DND-41 (cell line): ENCODE data around the gene TBXA2R.

Source experiments
- EZH2 ChIP-seq: IDR thresholded peaks from 3 replicates; pipeline ENCODE4 v1.6.1; 2012; ENCODE audit warnings: borderline replicate concordance, low read depth, mild to moderate bottlenecking, moderate library complexity, low read length, inconsistent platforms; ENCODE audit not compliant: severe bottlenecking
- TF ChIP-seq, protein P1 (sequence below): IDR thresholded peaks from 2 replicates; pipeline ENCODE4 v1.5.1; 2012; ENCODE audit warnings: borderline replicate concordance, low read length, moderate library complexity, mild to moderate bottlenecking; ENCODE audit not compliant: poor library complexity, severe bottlenecking; ENCODE audit errors: extremely low read depth

DNA sequence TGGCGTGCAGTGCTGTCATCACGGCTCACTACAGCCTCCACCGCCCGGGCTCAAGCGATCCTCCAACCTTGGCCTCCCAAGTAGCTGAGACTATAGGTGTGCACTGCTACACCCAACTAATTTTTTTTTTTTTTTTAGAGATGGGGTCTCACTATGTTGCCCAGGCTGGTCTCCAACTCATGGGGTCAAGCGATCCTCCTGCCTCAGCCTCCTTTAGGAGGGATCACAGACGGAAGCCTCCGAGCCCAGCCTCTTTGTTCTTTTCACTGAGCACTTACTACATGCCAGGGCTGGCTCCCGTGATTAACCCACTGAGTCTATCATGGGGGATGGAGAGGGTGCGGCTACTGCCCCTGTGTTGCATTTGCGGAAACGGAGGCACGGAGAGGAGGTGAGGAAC, 32.8 kb upstream of the TBXA2R start:
- TF ChIP-seq, protein P1, sequence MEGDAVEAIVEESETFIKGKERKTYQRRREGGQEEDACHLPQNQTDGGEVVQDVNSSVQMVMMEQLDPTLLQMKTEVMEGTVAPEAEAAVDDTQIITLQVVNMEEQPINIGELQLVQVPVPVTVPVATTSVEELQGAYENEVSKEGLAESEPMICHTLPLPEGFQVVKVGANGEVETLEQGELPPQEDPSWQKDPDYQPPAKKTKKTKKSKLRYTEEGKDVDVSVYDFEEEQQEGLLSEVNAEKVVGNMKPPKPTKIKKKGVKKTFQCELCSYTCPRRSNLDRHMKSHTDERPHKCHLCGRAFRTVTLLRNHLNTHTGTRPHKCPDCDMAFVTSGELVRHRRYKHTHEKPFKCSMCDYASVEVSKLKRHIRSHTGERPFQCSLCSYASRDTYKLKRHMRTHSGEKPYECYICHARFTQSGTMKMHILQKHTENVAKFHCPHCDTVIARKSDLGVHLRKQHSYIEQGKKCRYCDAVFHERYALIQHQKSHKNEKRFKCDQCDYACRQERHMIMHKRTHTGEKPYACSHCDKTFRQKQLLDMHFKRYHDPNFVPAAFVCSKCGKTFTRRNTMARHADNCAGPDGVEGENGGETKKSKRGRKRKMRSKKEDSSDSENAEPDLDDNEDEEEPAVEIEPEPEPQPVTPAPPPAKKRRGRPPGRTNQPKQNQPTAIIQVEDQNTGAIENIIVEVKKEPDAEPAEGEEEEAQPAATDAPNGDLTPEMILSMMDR = no peak
- no peak for TF ChIP-seq EZH2
